Measurements from ENCODE around the gene ESRRB.

- TF ChIP-seq CTCF (IDR thresholded peaks at IDR 0.05) (no peak), POLR2AphosphoS5 (IDR thresholded peaks at IDR 0.05) (no peak)
Measured at GRCh38 chr14:76375947-76376404, at the start of gene ESRRB.

All from breast epithelium (tissue), 3 donors.